Neuronal stem cell (in vitro differentiated cells): ENCODE data around the gene WDR1. TPM values are rescaled to one million over a fixed set of nuclear protein-coding genes. Genes with fewer than 3 reads are reported as not detected.

ENCODE experiments used
- DNase-seq: peaks from one replicate; pipeline ENCODE4 v3.0.0-alpha.2; 2013; ENCODE audit warnings: low spot score
- H2AFZ ChIP-seq: one replicate; pipeline ENCODE4 v1.6.1; 2013; ENCODE audit warnings: mild to moderate bottlenecking, low read length, inconsistent platforms
- H2AK5ac ChIP-seq: 2 replicates; pipeline ENCODE4 v1.6.1; 2013; ENCODE audit warnings: low read depth, mild to moderate bottlenecking, inconsistent platforms, low read length, moderate library complexity, mixed read lengths
- H2BK120ac ChIP-seq: 2 replicates; pipeline ENCODE4 v1.6.1; 2013; ENCODE audit warnings: low read depth, mild to moderate bottlenecking, inconsistent platforms, low read length, moderate library complexity, mixed read lengths
- H2BK12ac ChIP-seq: one replicate; pipeline ENCODE4 v1.6.1; 2013; ENCODE audit warnings: low read length, inconsistent platforms
- H2BK15ac ChIP-seq: 2 replicates; pipeline ENCODE4 v1.6.1; 2013; ENCODE audit warnings: mild to moderate bottlenecking, low read length, inconsistent platforms, mixed read lengths
- H2BK5ac ChIP-seq: one replicate; pipeline ENCODE4 v1.6.1; 2013; ENCODE audit warnings: inconsistent platforms, mild to moderate bottlenecking, low read length, moderate library complexity
- H3K14ac ChIP-seq: one replicate; pipeline ENCODE4 v1.6.1; 2013; ENCODE audit warnings: low read length, inconsistent platforms
- H3K18ac ChIP-seq: 2 replicates; pipeline ENCODE4 v1.6.1; 2013; ENCODE audit warnings: low read length, inconsistent platforms
- H3K23ac ChIP-seq: 2 replicates; pipeline ENCODE4 v1.6.1; 2013; ENCODE audit warnings: low read depth, mild to moderate bottlenecking, mixed read lengths, low read length, inconsistent platforms; ENCODE audit not compliant: poor library complexity
- H3K27ac ChIP-seq: replicated peaks from 3 replicates; pipeline ENCODE4 v1.5.1; 2013; ENCODE audit warnings: low read length, inconsistent platforms
- H3K27me3 ChIP-seq, 3 experiments: 2 replicates each; pipeline ENCODE4 v1.6.1; 2013; ENCODE audit warnings: low read length in 3 of 3, mild to moderate bottlenecking in 2 of 3, inconsistent platforms in 1 of 3, low read depth in 1 of 3, mixed read lengths in 1 of 3, moderate library complexity in 1 of 3; ENCODE audit not compliant: control insufficient read depth in 3 of 3, insufficient read depth in 3 of 3
- H3K36me3 ChIP-seq, 2 donors: replicated peaks in 1 of 2; 2 replicates each; pipeline ENCODE4 v1.6.1; 2013; ENCODE audit warnings: low read length in 2 of 2; ENCODE audit not compliant: control insufficient read depth in 2 of 2, insufficient read depth in 2 of 2
- H3K4ac ChIP-seq: 2 replicates; pipeline ENCODE4 v1.6.1; 2013; ENCODE audit warnings: inconsistent platforms, mild to moderate bottlenecking, low read length, moderate library complexity
- H3K4me1 ChIP-seq, 2 donors: 1 replicate in 1 of 2; 2 replicates in 1 of 2; pipeline ENCODE4 v1.6.1; 2013; ENCODE audit warnings: low read length in 2 of 2, low read depth in 1 of 2; ENCODE audit not compliant: control insufficient read depth in 2 of 2, insufficient read depth in 1 of 2
- H3K4me2 ChIP-seq: one replicate; pipeline ENCODE4 v1.6.1; 2013; ENCODE audit warnings: mild to moderate bottlenecking, low read length, inconsistent platforms; ENCODE audit not compliant: insufficient read depth, poor library complexity, severe bottlenecking
- H3K4me3 ChIP-seq, 2 donors: 2 replicates each; pipeline ENCODE4 v1.5.1; 2013; ENCODE audit warnings: low read length in 2 of 2, mild to moderate bottlenecking in 2 of 2, inconsistent platforms in 1 of 2, moderate library complexity in 1 of 2
- H3K79me1 ChIP-seq: one replicate; pipeline ENCODE4 v1.6.1; 2013; ENCODE audit warnings: low read depth, mild to moderate bottlenecking, inconsistent platforms, low read length, moderate library complexity
- H3K9ac ChIP-seq: one replicate; pipeline ENCODE4 v1.6.1; 2013; ENCODE audit warnings: mild to moderate bottlenecking, low read depth, low read length, inconsistent platforms; ENCODE audit not compliant: poor library complexity
- H3K9me3 ChIP-seq, 2 donors: replicated peaks in 1 of 2; 2 replicates each; pipeline versions ENCODE3 to v1.6.1; 2013; ENCODE audit warnings: low read length in 2 of 2, mild to moderate bottlenecking in 2 of 2, inconsistent platforms in 1 of 2, low read depth in 1 of 2, mixed read lengths in 1 of 2, moderate library complexity in 1 of 2; ENCODE audit not compliant: control insufficient read depth in 2 of 2, insufficient read depth in 1 of 2
- H4K8ac ChIP-seq: one replicate; pipeline ENCODE4 v1.6.1; 2013; ENCODE audit warnings: low read depth, mild to moderate bottlenecking, inconsistent platforms, low read length, moderate library complexity
- H4K91ac ChIP-seq: one replicate; pipeline ENCODE4 v1.6.1; 2013; ENCODE audit warnings: low read length, low read depth, mild to moderate bottlenecking, inconsistent platforms; ENCODE audit not compliant: poor library complexity
- WGBS, 2 donors: extraction: QIAGEN DNeasy Blood & Tissue Kit; methylation state at CpG; one replicate each; pipeline ENCODE4 v1.1.7; 2013; ENCODE audit warnings: missing lambda C conversion rate in 2 of 2, mixed read lengths in 1 of 2; ENCODE audit not compliant: insufficient read length in 2 of 2, insufficient replicate concordance in 1 of 2; ENCODE audit errors: extremely low coverage in 2 of 2; 5-methylcytosine and 5-hydroxymethylcytosine counted together
- small RNA-seq: library from polyadenylated mRNA; stranded (forward); fragments of <200 nt; extraction: miRNeasy Mini kit (QIAGEN cat#:217004); gene quantifications from one replicate; pipeline ENCODE3, GENCODE V24; 2013; ENCODE audit not compliant: insufficient read depth

WDR1 gene

GRCh38 chr4:10025230-10025806 lies 91.3 kb downstream of the WDR1 start:
- Histone ChIP-seq H3K9ac (no peak overlapping the region), H3K18ac (no peak overlapping the region), H2BK120ac (no peak overlapping the region), H3K4me3 (no peak overlapping the region), H3K14ac (no peak overlapping the region), H3K4ac (no peak overlapping the region), H3K27ac (no peak overlapping the region), H3K9me3 (no peaks in the 10 kb centered on the region), H3K4me1 (peaks cover 0 to 5% of the 10 kb centered on the region in 2 donors), H2AK5ac (no peak overlapping the region), H2BK5ac (no peak overlapping the region), H2BK15ac (no peak overlapping the region), H2AFZ (no peak overlapping the region), H3K23ac (no peak overlapping the region), H4K8ac (no peak overlapping the region), H3K36me3 (no peaks in the 10 kb centered on the region), H3K27me3 (peaks cover 0 to 17% (median 0%) of the 10 kb centered on the region in 3 experiments), H3K79me1 (no peaks in the 10 kb centered on the region), H3K4me2 (no peak overlapping the region), H4K91ac (no peak overlapping the region), H2BK12ac (no peak overlapping the region)
- DNase-seq, result no peak
- WGBS, 2 donors, result no CpG with 5 or more reads among the region's 3 CpGs

Small RNA genes lying within 50 kb of the gene (small RNA-seq; reads per million reads assigned to genes)
- not detected for gene AC093664.1
- 3.2 reads per million for gene MIR3138
- not detected for gene RNA5SP155
